ENCODE measurements around the gene TTC8.
"Not testable (repeated sequence)": the region's sequence is repeated elsewhere in the genome, so short reads cannot be mapped to it uniquely, and the experiment has no call there.

TTC8 gene

DNA sequence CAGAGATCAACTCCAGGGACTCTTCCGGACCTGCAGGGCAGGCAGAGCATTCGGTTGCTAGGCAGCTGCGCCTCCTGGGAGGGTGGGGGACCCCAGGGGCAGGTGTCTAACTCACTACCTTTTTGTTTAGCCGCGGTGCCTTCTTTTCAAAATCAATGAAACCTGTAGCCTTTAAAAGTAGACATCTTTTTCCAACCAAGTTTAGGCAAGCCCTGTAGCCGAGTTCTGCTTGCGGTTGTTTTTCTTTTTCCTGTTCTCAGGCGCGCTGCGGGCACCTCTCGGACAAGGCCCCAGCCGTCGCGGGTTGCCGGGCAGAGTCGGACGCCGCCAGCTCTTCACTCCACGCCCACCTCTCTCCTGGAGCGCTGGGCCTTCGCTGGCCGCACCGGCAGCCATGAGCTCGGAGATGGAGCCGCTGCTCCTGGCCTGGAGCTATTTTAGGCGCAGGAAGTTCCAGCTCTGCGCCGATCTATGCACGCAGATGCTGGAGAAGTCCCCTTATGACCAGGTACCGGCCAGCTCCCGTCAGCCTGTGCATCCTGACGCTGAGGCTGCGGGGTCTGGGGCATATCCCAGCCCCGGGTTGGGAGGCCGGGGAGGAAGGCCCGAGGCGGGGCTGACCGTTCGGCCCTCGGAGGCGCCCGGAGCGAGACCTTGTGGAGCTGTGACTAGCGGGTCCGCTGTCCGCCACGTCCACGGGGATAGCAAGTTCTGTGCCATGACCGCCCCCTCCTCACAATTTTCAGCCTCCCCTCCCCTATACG is at the start of gene TTC8:
TSS of gene TTC8 (plus strand) at position 338 of the 764 bp plus-strand sequence. CDS start at position 395, 57 bp downstream.
- Mint-ChIP-seq H3K27ac (peak within 1 kb of the TSS; percentile 98 to 100 (median 98)), H3K4me3 (peak within 1 kb of the TSS; percentile 86 to 94 (median 94)), H3K36me3 (ENCODE audit: low read depth) (no peaks in the 10 kb centered on the region), H3K4me1 (peaks cover 28% of the 10 kb centered on the region), H3K27me3 (ENCODE audit: low read depth) (no peaks in the 10 kb centered on the region), H3K9me3 (no peaks in the 10 kb centered on the region)
- TF ChIP-seq, protein P1, sequence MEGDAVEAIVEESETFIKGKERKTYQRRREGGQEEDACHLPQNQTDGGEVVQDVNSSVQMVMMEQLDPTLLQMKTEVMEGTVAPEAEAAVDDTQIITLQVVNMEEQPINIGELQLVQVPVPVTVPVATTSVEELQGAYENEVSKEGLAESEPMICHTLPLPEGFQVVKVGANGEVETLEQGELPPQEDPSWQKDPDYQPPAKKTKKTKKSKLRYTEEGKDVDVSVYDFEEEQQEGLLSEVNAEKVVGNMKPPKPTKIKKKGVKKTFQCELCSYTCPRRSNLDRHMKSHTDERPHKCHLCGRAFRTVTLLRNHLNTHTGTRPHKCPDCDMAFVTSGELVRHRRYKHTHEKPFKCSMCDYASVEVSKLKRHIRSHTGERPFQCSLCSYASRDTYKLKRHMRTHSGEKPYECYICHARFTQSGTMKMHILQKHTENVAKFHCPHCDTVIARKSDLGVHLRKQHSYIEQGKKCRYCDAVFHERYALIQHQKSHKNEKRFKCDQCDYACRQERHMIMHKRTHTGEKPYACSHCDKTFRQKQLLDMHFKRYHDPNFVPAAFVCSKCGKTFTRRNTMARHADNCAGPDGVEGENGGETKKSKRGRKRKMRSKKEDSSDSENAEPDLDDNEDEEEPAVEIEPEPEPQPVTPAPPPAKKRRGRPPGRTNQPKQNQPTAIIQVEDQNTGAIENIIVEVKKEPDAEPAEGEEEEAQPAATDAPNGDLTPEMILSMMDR (IDR thresholded peaks at IDR 0.05; ENCODE audit: unreplicated experiment in 3 of 3) = no peak

DNA sequence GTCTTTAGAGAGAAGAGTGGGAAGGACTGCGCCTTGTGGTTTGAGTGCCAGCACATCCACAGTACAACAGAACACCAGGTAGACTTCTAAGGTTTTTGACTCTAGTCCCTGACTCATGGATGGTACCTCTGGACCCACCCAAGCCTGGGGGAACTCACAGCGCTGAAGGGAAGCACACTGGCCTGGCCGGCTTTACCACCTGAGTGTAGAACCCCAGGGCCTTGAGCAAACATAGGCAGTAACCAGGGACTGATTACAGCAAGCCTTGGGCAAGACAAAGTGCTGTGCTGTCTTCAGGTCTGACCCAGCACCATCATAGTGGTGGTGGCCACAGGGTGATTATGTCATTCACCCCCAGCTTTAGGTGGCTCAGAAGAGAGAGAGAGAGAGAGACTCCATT is 48.9 kb upstream of the TTC8 start:
- peaks cover 3% of the 10 kb centered on the region for H3K9me3 Mint-ChIP-seq
- no peaks in the 10 kb centered on the region for H3K36me3 Mint-ChIP-seq (ENCODE audit: low read depth)
- H3K27me3 Mint-ChIP-seq (ENCODE audit: low read depth) = peaks cover 9% of the 10 kb centered on the region
- H3K4me1 Mint-ChIP-seq = no peaks in the 10 kb centered on the region
- H3K4me3 Mint-ChIP-seq = no peak overlapping the region
- TF ChIP-seq, protein P1 (IDR thresholded peaks at IDR 0.05; ENCODE audit: unreplicated experiment in 3 of 3) = no peak
- no peak overlapping the region for H3K27ac Mint-ChIP-seq

DNA sequence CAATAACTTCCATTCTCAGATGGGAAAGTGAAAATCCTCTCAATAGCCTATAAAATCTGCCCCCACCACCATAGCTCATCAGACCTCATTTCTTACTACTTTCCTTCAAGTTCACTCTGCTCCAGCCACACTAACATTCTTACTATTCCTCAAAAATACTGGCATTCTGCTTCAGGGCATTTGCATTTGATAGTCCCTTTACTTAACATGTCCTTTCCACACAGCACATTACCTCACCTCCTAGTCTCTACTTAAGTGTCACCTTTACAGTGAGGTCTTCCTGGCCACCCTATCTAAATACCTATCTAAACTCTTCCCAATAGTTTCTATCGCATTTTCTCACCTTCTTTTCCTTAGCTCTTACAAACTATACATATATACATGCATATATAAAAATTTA is 38.5 kb upstream of the TTC8 start:
- Mint-ChIP-seq H3K4me3 (no peak overlapping the region), H3K27ac (no peak overlapping the region), H3K36me3 (ENCODE audit: low read depth) (peaks cover 5% of the 10 kb centered on the region), H3K4me1 (no peaks in the 10 kb centered on the region), H3K9me3 (peaks cover 35% of the 10 kb centered on the region), H3K27me3 (ENCODE audit: low read depth) (peaks cover 34% of the 10 kb centered on the region)
- TF ChIP-seq, protein P1 (IDR thresholded peaks at IDR 0.05; ENCODE audit: unreplicated experiment in 3 of 3) = no peak

DNA sequence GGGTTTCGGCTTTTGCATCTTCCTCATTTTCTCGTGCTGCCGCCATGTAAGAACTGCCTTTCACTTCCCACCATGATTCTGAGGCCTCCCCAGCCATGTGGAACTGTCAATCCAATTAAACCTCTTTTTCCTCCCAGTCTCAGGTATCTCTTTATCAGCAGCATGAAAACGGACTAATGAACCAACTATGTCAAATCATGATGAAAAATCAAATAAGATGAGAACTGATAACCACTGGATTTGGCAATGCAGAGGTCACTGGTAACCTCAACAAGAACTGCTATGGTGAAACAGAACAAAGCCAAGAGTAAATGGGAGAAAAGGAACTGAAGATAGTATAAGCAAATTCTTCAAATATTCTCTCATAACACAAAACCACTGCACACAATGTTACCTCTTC is 37.7 kb upstream of the TTC8 start:
- Mint-ChIP-seq H3K36me3 (ENCODE audit: low read depth) (peaks cover 5% of the 10 kb centered on the region), H3K9me3 (peaks cover 31% of the 10 kb centered on the region), H3K4me3 (no peak overlapping the region), H3K4me1 (no peaks in the 10 kb centered on the region), H3K27ac (no peak overlapping the region), H3K27me3 (ENCODE audit: low read depth) (peaks cover 42% of the 10 kb centered on the region)
- TF ChIP-seq, protein P1 (IDR thresholded peaks at IDR 0.05; ENCODE audit: unreplicated experiment in 3 of 3) = no peak

DNA sequence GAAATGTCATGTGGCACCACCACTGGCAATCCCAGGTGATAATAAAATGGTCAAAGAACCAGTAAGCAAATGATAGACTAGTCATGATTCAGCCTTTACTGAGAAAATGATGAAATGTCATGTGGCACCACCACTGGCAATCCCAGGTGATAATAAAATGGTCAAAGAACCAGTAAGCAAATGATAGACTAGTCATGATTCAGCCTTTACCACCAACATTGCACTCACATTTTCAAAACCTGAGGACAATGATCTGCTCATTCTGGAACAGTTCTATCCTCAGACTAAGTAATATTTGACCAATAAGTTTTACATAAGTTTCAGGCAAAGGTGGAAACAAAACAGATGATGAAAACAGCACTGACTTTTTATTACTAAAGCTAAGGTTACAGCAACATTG is 34.9 kb upstream of the TTC8 start:
- not testable (repeated sequence) for H3K27ac Mint-ChIP-seq; H3K4me3 Mint-ChIP-seq; H3K36me3 Mint-ChIP-seq (ENCODE audit: low read depth); H3K4me1 Mint-ChIP-seq
- H3K9me3 Mint-ChIP-seq = peaks cover 11% of the 10 kb centered on the region
- peaks cover 60% of the 10 kb centered on the region for H3K27me3 Mint-ChIP-seq (ENCODE audit: low read depth)

DNA sequence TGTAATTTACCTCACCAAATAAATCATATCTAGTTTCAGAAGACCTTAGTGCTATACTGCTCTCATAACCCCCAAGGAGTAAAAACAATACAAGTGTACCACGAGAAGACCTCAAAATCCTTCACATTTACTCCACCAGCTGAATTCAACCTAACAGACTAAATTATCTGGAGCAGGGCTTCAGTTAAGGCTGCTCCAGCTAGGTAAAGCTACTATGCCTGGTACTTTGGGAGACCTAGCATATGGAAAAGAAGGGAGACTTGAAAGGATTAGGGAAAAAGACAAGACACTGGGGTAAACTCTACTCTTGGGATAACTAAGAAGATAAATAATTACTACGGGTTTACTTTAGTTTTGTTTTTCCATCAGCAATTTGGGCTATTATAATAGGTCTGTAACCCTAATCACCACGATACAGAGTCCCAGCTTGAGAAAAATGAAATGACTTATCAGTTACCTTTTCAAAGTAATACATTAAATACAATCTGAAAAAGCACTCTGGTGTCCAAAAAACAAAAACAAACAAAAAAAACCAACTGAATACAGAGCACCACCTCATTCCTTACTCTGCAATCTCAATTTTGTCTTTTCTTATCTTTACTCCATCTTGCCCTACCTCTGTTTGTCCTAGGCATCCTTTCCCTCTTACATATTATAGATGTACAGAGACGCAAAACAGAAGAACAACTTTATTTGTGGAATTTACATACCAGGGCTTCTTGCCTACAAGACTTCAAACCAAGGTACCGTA is 33.8 kb upstream of the TTC8 start:
- peaks cover 4% of the 10 kb centered on the region for H3K9me3 Mint-ChIP-seq
- no peaks in the 10 kb centered on the region for H3K4me1 Mint-ChIP-seq
- H3K27me3 Mint-ChIP-seq (ENCODE audit: low read depth) = peaks cover 66% of the 10 kb centered on the region
- H3K36me3 Mint-ChIP-seq (ENCODE audit: low read depth) = no peaks in the 10 kb centered on the region
- TF ChIP-seq, protein P1 (IDR thresholded peaks at IDR 0.05; ENCODE audit: unreplicated experiment in 3 of 3) = no peak
- peak overlapping the region; percentile 76 to 81 (median 81) for H3K4me3 Mint-ChIP-seq
- no peak overlapping the region for H3K27ac Mint-ChIP-seq

All from nephron (organoid).